Lower lobe of right lung (tissue), 2 donors: ENCODE results near the gene CHD8. TPM values are rescaled to one million over a fixed set of nuclear protein-coding genes. Genes with fewer than 3 reads are reported as not detected.

ENCODE experiments used
- ATAC-seq, 2 donors: fragments of 200-7000 bp; cut with Tn5 transposase; one replicate each; pipeline ENCODE4 v1.9.1; 2020 to 2022; ENCODE audit warnings: mild to moderate bottlenecking in 2 of 2, moderate library complexity in 2 of 2
- DNase-seq: peaks from one replicate; pipeline ENCODE4 v3.0.0-alpha.2; 2020
- H3K27ac ChIP-seq: fragments of 200-600 bp; one replicate; pipeline ENCODE4 v1.8.0; 2022
- H3K27me3 ChIP-seq: fragments of 200-600 bp; one replicate; pipeline ENCODE4 v1.8.0; 2022; ENCODE audit warnings: low read depth
- H3K36me3 ChIP-seq: fragments of 200-600 bp; one replicate; pipeline ENCODE4 v1.8.0; 2022; ENCODE audit warnings: mild to moderate bottlenecking
- H3K4me1 ChIP-seq: fragments of 200-600 bp; one replicate; pipeline ENCODE4 v1.8.0; 2022
- H3K4me3 ChIP-seq: fragments of 200-600 bp; one replicate; pipeline ENCODE4 v1.8.0; 2022; ENCODE audit warnings: mild to moderate bottlenecking
- H3K9me3 ChIP-seq: fragments of 200-600 bp; one replicate; pipeline ENCODE4 v1.8.0; 2022
- CTCF ChIP-seq: fragments of 200-600 bp; IDR thresholded peaks from one replicate; pipeline ENCODE4 v1.8.0; 2022; ENCODE audit warnings: antibody characterized with exemption, mild to moderate bottlenecking
- intact Hi-C: fragments of 100-400 bp; cut with DNase I; formaldehyde crosslinking; loops from one replicate; pipeline ENCODE4 v1.11.0; 2022
- total RNA-seq: library from RNA; stranded (reverse); fragmentation: NEBNext Ultra II Directional; extraction: Animal tissue kit (Norgen Biotek cat#: 25700); gene quantifications from one replicate; pipeline ENCODE4 v1.2.1, GENCODE V29; 2021
- donor health status: DM: no; HTN: yes; CAD: no; lungs with severe emphysema.

Gene CHD8
- total RNA-seq, 1 donor from 2014 or later = 74.6 TPM

DNA sequence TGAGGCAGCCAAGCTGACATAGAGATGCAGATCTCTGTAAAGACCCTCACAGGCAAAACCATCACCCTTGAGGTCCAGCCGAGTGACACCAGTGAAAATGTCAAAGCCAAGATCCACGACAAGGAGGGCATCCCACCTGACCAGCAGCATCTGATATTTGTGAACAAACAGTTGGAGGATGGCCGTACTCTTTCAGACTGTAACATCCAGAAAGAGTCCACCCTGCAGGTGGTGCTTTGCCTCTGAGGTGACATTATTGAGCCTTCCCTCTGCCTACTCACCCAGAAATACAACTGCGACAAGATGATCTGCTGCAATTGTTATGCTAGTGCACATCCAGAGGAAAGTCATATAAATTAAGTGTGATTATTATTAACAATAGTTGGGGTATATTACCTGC lies 57.0 kb downstream of the CHD8 start:
- Histone ChIP-seq H3K27me3 (no peaks in the 10 kb centered on the region), H3K4me3 (no peak overlapping the region), H3K36me3 (peaks cover 100% of the 10 kb centered on the region), H3K27ac (no peak overlapping the region), H3K4me1 (no peaks in the 10 kb centered on the region), H3K9me3 (no peaks in the 10 kb centered on the region)
- DNase-seq = no peak
- no peak for TF ChIP-seq CTCF
- no peak for ATAC-seq
- intact Hi-C loops = no loop called here

DNA sequence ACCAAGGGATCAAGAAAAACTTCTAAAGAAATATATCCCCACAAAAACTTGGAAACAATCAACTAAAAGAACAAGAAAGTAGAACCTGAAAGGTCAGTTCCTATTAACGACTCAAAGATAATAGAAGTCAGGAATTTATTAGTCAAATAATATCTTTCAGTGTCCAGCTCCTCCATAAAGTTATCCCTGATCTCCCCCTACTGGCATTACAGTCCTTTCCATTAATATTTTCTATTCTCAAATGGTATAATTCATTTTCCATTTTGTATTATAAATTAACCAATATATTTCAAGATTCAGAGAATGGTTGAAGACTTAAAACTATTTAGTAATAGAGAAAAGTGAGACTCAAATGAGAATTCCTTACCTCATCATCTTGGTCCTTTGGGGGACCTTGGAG lies 60.5 kb downstream of the CHD8 start:
- DNase-seq (no peak), ATAC-seq (no peak)
- peaks cover 100% of the 10 kb centered on the region for H3K36me3 ChIP-seq
- H3K27me3 ChIP-seq = no peaks in the 10 kb centered on the region
- H3K4me1 ChIP-seq = no peaks in the 10 kb centered on the region
- no peak for TF ChIP-seq CTCF
- H3K27ac ChIP-seq = no peak overlapping the region
- H3K9me3 ChIP-seq = no peaks in the 10 kb centered on the region
- no peak overlapping the region for H3K4me3 ChIP-seq
- intact Hi-C loops = no loop called here

DNA sequence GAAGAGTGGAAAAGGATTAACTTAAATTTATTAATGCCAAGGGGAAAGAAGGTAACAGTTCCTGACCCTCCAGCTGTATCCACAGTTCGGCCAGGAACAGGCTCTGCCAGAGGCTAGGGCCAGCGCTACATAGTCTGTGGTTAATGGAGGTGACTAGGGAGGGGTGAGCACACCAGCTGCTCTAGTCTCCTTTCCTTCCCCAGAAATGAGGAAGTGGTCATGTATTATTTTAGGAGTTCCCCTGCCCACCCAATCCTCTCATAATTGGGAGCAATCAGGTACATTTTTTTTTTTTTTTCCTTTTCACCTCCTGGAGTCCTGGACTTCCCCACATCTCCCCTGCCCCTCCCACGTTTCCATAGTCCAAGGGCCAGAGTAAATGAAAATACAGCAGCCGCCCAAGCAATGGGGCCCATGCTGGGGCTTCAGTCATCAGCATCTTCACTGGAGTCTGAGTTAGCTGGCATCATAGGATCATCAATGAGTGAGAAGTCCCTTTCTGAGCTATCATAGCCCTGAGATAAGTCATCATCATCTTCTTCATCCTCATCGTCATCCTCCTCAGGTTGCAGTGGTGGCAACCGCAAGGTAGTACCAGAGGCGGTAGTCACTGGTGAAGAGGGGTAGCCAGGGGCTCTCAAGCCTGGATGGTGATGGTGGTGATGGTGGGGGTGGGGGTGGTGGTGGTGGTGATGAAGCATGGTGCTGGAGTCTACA lies 70.6 kb downstream of the CHD8 start:
- intact Hi-C loops = no loop called here
- Histone ChIP-seq H3K9me3 (no peaks in the 10 kb centered on the region), H3K4me1 (peaks cover 21% of the 10 kb centered on the region), H3K4me3 (no peak overlapping the region), H3K27me3 (no peaks in the 10 kb centered on the region), H3K36me3 (peaks cover 52% of the 10 kb centered on the region), H3K27ac (peak overlapping the region; percentile 91)
- TF ChIP-seq CTCF = no peak
- no peak for ATAC-seq
- no peak for DNase-seq

GRCh38 chr14:21384494-21384851 lies 71.5 kb downstream of the CHD8 start:
- ATAC-seq = no peak
- Histone ChIP-seq H3K36me3 (peaks cover 43% of the 10 kb centered on the region), H3K4me3 (peak overlapping the region; percentile 79), H3K27me3 (no peaks in the 10 kb centered on the region), H3K9me3 (no peaks in the 10 kb centered on the region), H3K27ac (peak overlapping the region; percentile 91), H3K4me1 (peaks cover 25% of the 10 kb centered on the region)
- intact Hi-C loops = no loop called here
- no peak for DNase-seq
- TF ChIP-seq CTCF = no peak

GRCh38 chr14:21383848-21384493 lies 72.0 kb downstream of the CHD8 start, which contains the start of gene SUPT16H:
Gene SUPT16H (minus strand): TSS chr14:21384019. CDS start chr14:21383927, 92 bp downstream.
- Histone ChIP-seq H3K27ac (peak within 1 kb of the TSS; percentile 91), H3K27me3 (no peaks in the 10 kb centered on the region), H3K36me3 (peaks cover 38% of the 10 kb centered on the region), H3K4me1 (peaks cover 25% of the 10 kb centered on the region), H3K4me3 (peak within 1 kb of the TSS; percentile 79), H3K9me3 (no peaks in the 10 kb centered on the region)
- no peak for TF ChIP-seq CTCF
- ATAC-seq = peak; percentile 99
- intact Hi-C loops = no loop called here
- DNase-seq = peak; percentile 99
